ENCODE data around the gene LCE4A. TPM values are rescaled to one million over a fixed set of nuclear protein-coding genes. Genes with fewer than 3 reads are reported as not detected.
"Not testable (repeated sequence)": the region's sequence is repeated elsewhere in the genome, so short reads cannot be mapped to it uniquely, and the experiment has no call there.

Gene LCE4A
- total RNA-seq, 1 experiment from 2014 or later: not detected

DNA sequence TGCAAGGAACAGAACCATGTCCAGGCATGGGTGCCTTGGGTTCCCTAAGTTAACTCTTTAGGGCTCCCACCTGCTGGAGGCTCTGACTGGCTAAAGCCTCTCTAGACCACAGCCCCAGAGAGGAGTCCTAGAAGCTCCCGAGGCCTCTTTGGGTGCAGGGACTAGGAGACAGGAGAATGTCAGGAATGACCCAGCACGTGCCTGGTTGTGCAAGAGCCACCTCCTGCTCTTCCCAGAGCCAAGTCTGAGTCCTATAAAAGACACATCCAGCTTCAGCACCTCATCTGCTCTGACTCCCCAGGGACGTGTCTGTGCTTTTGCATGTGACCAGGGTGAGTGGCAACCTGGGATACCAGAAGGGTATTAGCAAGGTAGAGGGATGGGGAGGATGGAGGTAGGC lies 44.9 kb upstream of the LCE4A start, which contains the start of gene LCE2D (continued):
- TF ChIP-seq, protein P1, sequence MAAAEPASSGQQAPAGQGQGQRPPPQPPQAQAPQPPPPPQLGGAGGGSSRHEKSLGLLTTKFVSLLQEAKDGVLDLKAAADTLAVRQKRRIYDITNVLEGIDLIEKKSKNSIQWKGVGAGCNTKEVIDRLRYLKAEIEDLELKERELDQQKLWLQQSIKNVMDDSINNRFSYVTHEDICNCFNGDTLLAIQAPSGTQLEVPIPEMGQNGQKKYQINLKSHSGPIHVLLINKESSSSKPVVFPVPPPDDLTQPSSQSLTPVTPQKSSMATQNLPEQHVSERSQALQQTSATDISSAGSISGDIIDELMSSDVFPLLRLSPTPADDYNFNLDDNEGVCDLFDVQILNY (CRISPR knock-in tag; IDR thresholded peaks at IDR 0.05): no peak
- TF ChIP-seq ESRRA (CRISPR knock-in tag; IDR thresholded peaks at IDR 0.05; ENCODE audit: borderline replicate concordance) (no peak), FOXP1 (CRISPR knock-in tag; IDR thresholded peaks at IDR 0.05; ENCODE audit: borderline replicate concordance) (no peak), ZNF121 (CRISPR knock-in tag; IDR thresholded peaks at IDR 0.05) (no peak)
- TF ChIP-seq, protein P2, sequence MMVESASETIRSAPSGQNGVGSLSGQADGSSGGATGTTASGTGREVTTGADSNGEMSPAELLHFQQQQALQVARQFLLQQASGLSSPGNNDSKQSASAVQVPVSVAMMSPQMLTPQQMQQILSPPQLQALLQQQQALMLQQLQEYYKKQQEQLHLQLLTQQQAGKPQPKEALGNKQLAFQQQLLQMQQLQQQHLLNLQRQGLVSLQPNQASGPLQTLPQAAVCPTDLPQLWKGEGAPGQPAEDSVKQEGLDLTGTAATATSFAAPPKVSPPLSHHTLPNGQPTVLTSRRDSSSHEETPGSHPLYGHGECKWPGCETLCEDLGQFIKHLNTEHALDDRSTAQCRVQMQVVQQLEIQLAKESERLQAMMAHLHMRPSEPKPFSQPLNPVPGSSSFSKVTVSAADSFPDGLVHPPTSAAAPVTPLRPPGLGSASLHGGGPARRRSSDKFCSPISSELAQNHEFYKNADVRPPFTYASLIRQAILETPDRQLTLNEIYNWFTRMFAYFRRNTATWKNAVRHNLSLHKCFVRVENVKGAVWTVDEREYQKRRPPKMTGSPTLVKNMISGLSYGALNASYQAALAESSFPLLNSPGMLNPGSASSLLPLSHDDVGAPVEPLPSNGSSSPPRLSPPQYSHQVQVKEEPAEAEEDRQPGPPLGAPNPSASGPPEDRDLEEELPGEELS (CRISPR knock-in tag; IDR thresholded peaks at IDR 0.05): no peak
- TF ChIP-seq, protein P3, sequence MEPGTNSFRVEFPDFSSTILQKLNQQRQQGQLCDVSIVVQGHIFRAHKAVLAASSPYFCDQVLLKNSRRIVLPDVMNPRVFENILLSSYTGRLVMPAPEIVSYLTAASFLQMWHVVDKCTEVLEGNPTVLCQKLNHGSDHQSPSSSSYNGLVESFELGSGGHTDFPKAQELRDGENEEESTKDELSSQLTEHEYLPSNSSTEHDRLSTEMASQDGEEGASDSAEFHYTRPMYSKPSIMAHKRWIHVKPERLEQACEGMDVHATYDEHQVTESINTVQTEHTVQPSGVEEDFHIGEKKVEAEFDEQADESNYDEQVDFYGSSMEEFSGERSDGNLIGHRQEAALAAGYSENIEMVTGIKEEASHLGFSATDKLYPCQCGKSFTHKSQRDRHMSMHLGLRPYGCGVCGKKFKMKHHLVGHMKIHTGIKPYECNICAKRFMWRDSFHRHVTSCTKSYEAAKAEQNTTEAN (CRISPR knock-in tag; IDR thresholded peaks at IDR 0.05): no peak
- TF ChIP-seq, protein P4, sequence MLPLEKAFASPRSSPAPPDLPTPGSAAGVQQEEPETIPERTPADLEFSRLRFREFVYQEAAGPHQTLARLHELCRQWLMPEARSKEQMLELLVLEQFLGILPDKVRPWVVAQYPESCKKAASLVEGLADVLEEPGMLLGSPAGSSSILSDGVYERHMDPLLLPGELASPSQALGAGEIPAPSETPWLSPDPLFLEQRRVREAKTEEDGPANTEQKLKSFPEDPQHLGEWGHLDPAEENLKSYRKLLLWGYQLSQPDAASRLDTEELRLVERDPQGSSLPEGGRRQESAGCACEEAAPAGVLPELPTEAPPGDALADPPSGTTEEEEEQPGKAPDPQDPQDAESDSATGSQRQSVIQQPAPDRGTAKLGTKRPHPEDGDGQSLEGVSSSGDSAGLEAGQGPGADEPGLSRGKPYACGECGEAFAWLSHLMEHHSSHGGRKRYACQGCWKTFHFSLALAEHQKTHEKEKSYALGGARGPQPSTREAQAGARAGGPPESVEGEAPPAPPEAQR (CRISPR knock-in tag; IDR thresholded peaks at IDR 0.05): no peak

DNA sequence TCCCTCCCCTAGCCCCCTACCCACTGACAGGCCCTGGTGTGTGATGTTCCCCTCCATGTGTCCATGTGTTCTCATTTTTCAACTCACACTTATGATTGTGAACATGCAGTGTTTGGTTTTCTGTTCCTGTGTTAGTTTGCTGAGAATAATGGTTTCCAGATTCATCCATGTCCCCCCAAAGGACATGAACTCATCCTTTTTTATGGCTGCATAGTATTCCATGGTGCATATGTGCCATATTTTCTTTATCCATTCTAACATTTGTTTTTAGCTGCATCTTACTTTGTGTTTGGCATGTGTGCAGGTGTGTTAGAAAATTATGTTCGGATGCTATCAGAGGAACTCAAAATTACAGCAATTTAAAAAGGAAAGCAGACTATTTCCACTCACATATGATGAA lies 41.8 kb upstream of the LCE4A start:
- ATAC-seq; H3K27ac Mint-ChIP-seq; H3K4me3 Mint-ChIP-seq; DNase-seq (ENCODE audit: low spot score); H3K4me1 Mint-ChIP-seq; POLR2A ChIA-PET; H3K27me3 Mint-ChIP-seq (ENCODE audit: low read depth): not testable (repeated sequence)
- Mint-ChIP-seq H3K9me3 (peaks cover 92% of the 10 kb centered on the region), H3K36me3 (peaks cover 84% of the 10 kb centered on the region)
- CTCF ChIA-PET: interaction anchor here (0.6 kb wide), 1 partner anchor 12 kb away, joined by 4 read pairs; no protein-coding TSS in a partner anchor

DNA sequence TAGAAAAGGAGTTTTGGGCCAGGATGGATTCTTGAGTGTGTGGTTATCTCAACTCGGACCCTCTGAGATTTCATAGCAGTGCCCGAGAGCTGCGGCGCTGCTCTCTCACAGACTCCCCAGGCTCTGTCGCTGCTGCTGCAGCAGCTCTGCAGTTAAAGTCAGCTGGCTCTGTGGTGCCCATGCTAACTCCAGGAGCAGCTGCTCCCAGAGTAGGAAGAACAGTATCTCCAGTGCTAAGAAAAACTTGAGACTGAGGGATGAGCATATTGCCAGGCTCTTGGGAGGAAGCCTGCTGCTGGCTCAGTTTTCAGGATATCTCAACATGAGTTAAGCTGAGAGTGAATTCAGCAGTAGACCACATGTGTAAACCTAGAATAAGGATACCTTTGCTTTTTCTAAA lies 40.3 kb upstream of the LCE4A start:
- ATAC-seq (no peak), DNase-seq (ENCODE audit: low spot score) (no peak)
- ChIA-PET POLR2A (no interaction called here), CTCF (no interaction called here)
- H3K9me3 Mint-ChIP-seq: peaks cover 91% of the 10 kb centered on the region
- H3K4me3 Mint-ChIP-seq: no peak overlapping the region
- no peak for TF ChIP-seq TEAD4 (CRISPR knock-in tag; IDR thresholded peaks at IDR 0.05)
- TF ChIP-seq RELA (CRISPR knock-in tag; IDR thresholded peaks at IDR 0.05; ENCODE audit: borderline replicate concordance): no peak
- no peak for TF ChIP-seq NR2C2 (CRISPR knock-in tag; IDR thresholded peaks at IDR 0.05)
- TF ChIP-seq, protein P2 (CRISPR knock-in tag; IDR thresholded peaks at IDR 0.05): no peak
- no peak for TF ChIP-seq HMGA2 (CRISPR knock-in tag; IDR thresholded peaks at IDR 0.05)
- TF ChIP-seq ZNF232 (CRISPR knock-in tag; IDR thresholded peaks at IDR 0.05): no peak
- peaks cover 6% of the 10 kb centered on the region for H3K27me3 Mint-ChIP-seq (ENCODE audit: low read depth)
- H3K36me3 Mint-ChIP-seq: peaks cover 81% of the 10 kb centered on the region
- H3K27ac Mint-ChIP-seq: no peak overlapping the region
- H3K4me1 Mint-ChIP-seq: no peaks in the 10 kb centered on the region

DNA sequence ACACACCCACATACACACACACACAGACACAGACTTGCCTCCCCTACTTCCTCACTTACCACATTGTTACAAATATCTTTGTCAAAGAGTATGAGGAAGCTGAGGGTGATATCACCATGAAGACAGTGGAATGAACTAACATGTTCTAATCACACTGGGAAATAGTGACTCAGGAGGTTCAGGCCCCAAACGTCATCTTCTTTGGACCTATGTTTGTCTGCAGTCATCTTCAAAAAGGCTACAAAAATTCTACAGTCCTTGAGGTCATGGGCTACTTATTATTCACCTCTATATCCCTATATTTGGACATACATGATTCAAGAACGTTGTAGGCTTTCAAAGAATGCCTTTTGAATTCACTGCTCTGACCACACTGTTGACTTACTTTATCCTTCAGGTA lies 34.9 kb upstream of the LCE4A start:
- CTCF ChIA-PET: no interaction called here

DNA sequence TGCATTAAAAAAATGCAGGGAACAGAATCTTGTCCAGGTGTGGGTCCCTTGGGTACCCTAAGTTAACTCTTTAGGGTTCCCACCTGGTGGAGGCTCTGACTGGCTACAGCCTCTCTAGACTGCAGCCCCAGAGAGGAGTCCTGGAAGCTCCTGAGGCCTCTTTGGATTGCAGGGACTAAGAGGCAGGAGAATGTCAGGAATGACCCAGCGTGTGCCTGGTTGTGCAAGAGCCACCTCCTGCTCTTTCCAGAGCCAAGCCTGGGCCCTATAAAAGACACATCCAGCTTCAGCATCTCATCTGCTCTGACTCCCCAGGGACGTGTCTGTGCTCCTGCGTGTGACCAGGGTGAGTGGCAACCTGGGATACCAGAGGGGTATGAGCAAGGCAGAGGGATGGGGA lies 33.0 kb upstream of the LCE4A start, which contains the start of gene LCE2C:
Gene LCE2C, plus strand, starts transcription at position 297 of the 400 bp plus-strand sequence. CDS start 737 bp downstream, outside the sequence.
- Mint-ChIP-seq H3K9me3 (peaks cover 94% of the 10 kb centered on the region), H3K36me3 (peaks cover 84% of the 10 kb centered on the region)
- ATAC-seq; H3K27ac Mint-ChIP-seq; CTCF ChIA-PET; H3K4me1 Mint-ChIP-seq; POLR2A ChIA-PET; H3K4me3 Mint-ChIP-seq; DNase-seq (ENCODE audit: low spot score); H3K27me3 Mint-ChIP-seq (ENCODE audit: low read depth): not testable (repeated sequence)

More for the DNA sequence above, 34.9 kb upstream of the LCE4A start:
- no peak overlapping the region for H3K4me3 Mint-ChIP-seq
- POLR2A ChIA-PET: no interaction called here
- no peak overlapping the region for H3K27ac Mint-ChIP-seq
- no peaks in the 10 kb centered on the region for H3K4me1 Mint-ChIP-seq
- peaks cover 84% of the 10 kb centered on the region for H3K36me3 Mint-ChIP-seq
- TF ChIP-seq, protein P5, sequence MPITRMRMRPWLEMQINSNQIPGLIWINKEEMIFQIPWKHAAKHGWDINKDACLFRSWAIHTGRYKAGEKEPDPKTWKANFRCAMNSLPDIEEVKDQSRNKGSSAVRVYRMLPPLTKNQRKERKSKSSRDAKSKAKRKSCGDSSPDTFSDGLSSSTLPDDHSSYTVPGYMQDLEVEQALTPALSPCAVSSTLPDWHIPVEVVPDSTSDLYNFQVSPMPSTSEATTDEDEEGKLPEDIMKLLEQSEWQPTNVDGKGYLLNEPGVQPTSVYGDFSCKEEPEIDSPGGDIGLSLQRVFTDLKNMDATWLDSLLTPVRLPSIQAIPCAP (CRISPR knock-in tag; IDR thresholded peaks at IDR 0.05): no peak
- TF ChIP-seq NR3C1 (CRISPR knock-in tag; conservative IDR thresholded peaks at IDR 0.05; ENCODE audit: low read depth): no peak
- ATAC-seq: no peak
- peaks cover 5% of the 10 kb centered on the region; the same call in 1 of the 2 replicates for H3K27me3 Mint-ChIP-seq (ENCODE audit: low read depth)
- H3K9me3 Mint-ChIP-seq: peaks cover 92% of the 10 kb centered on the region
- DNase-seq (ENCODE audit: low spot score): no peak

Measured in WTC11 (cell line).